ENCODE data around the gene PAQR7. TPM values are rescaled to one million over a fixed set of nuclear protein-coding genes. Genes with fewer than 3 reads are reported as not detected.

Gene PAQR7
- total RNA-seq, 1 donor from 2014 or later, result 6.9 TPM

DNA sequence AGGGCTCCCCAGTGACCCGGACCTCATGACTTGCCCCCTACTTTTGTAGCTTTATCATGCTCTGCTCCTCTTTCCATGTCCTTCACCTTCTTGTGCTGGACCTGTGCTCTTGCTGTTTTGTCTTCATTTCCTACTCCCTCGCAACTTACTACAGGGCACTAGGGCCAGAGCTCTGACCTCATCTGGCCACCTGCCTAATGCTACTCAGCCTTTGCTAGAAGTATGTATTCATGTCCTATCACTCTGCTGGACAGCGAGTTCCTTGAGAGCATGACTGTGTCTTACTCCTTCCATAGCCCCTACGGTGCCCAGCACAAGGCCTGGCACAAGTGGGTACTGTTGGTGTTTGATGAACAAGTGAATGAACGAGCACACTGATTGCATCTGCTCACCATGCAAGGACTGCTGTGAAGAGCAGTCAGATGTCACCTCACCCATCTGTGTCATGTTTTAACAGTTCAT is 53.8 kb downstream of the PAQR7 start:
- TF ChIP-seq CTCF (IDR thresholded peaks at IDR 0.05), result no peak
- no peaks in the 10 kb centered on the region for H3K9me3 ChIP-seq
- peaks cover 10 to 22% of the 10 kb centered on the region in 2 donors for H3K4me1 ChIP-seq
- peak overlapping the region; percentile 69 to 91 for H3K4me3 ChIP-seq
- DNase-seq (ENCODE audit: low spot score in 2 of 2), result no peak
- peaks cover 6 to 8% of the 10 kb centered on the region in 2 donors for H3K36me3 ChIP-seq
- H3K27me3 ChIP-seq, result no peaks in the 10 kb centered on the region
- intact Hi-C loops (cut with DNase I), result loop anchor here (2.0 kb wide), 1 partner anchor 177 kb away; the partner anchor contains the start of gene PAFAH2
- peak overlapping the region; percentile 89 for H3K27ac ChIP-seq

DNA sequence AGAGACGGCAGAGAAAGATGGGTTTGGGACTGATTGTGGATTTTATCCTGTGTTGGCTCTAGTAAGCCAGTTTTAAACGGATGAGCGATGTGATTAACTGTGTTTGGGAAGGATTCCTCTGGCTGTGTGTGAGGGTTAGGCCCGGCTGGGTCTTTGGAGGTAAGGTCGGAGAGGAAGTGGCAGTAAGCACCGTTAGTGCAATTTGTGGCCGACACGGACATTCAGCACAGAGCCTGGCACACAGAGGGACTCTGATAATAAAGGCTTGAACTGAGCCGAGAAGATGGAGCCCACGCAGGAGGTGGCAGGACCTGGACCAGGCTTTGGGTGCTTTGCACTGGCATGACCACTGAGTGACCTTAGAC is 54.4 kb downstream of the PAQR7 start:
- TF ChIP-seq CTCF (IDR thresholded peaks at IDR 0.05), result no peak
- DNase-seq (ENCODE audit: low spot score in 2 of 2), result no peak
- Histone ChIP-seq H3K36me3 (peaks cover 6% of the 10 kb centered on the region in 2 donors), H3K27me3 (no peaks in the 10 kb centered on the region), H3K27ac (peak overlapping the region; percentile 89), H3K9me3 (no peaks in the 10 kb centered on the region), H3K4me1 (peaks cover 10 to 22% of the 10 kb centered on the region in 2 donors), H3K4me3 (peak overlapping the region; percentile 69 to 91)
- intact Hi-C loops (cut with DNase I), result loop anchor here (2.0 kb wide), 1 partner anchor 178 kb away; the partner anchor contains the start of gene PAFAH2

DNA sequence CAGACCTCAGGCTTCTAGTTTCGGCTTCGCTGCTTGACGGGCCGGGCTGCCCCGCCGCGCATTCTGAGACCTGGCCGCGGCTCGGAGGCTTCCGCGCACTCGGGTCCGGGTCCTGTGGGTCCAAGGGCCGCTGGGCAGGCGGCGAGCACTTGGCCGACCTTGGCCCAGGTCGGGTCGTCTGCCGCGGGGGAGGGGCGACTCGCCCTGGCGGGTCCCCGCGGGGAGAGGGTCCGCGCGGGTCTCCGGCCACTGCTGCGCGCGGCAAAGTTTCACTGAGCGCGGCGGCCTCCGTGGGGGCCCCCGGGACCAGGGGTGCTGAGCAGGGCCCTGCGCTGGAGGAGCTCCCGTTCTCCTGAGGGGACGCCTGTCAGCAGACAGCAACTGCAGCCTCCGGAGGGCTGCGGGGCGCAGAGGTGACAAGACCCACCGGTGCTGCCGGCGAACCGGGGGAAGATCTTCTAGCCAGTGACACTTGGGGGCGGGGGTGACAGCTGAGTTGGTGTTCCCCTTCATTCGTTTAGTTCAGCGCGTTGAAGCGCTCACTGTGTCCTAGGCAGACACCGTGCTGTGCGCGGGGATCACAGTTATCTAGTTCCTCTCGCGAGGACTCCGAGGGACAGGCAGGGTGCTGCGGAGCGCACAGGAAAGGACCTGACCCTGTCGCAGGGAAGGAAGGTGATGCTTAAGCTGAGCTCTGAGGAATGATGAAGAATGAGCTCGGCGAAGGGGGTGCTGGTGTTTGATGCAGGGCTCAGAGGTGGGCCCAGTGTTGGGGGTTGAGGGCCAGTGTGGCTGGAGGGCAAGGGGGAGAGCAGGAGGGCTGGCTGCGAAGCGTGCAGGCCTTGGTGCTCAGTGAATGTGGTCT is 55.0 kb downstream of the PAQR7 start:
- no peaks in the 10 kb centered on the region for H3K9me3 ChIP-seq
- H3K4me3 ChIP-seq, result peak overlapping the region; percentile 69 to 91
- peaks cover 10 to 22% of the 10 kb centered on the region in 2 donors for H3K4me1 ChIP-seq
- intact Hi-C loops (cut with DNase I), result loop anchor here (2.0 kb wide), 1 partner anchor 178 kb away; the partner anchor contains the start of gene PAFAH2
- peaks cover 7 to 11% of the 10 kb centered on the region in 2 donors for H3K36me3 ChIP-seq
- no peak for DNase-seq (ENCODE audit: low spot score in 2 of 2)
- H3K27me3 ChIP-seq, result no peaks in the 10 kb centered on the region
- no peak for TF ChIP-seq CTCF (IDR thresholded peaks at IDR 0.05)
- H3K27ac ChIP-seq, result peak overlapping the region; percentile 89

GRCh38 chr1:25819491-25820246 is 55.8 kb downstream of the PAQR7 start, which contains the start of gene MTFR1L:
TSS of gene MTFR1L (plus strand) at chr1:25819954. CDS start at chr1:25823105, 3,151 bp downstream.
- DNase-seq (ENCODE audit: low spot score in 2 of 2), result peak in 1 of 2 donors; percentile 93
- Histone ChIP-seq H3K36me3 (peaks cover 15 to 18% of the 10 kb centered on the region in 2 donors), H3K4me1 (peaks cover 10 to 22% of the 10 kb centered on the region in 2 donors), H3K4me3 (peak within 1 kb of the TSS; percentile 69 to 91), H3K27ac (peak within 1 kb of the TSS; percentile 89), H3K27me3 (no peaks in the 10 kb centered on the region), H3K9me3 (no peaks in the 10 kb centered on the region)
- no peak for TF ChIP-seq CTCF (IDR thresholded peaks at IDR 0.05)
- intact Hi-C loops (cut with DNase I), result loop anchor here (2.0 kb wide), 1 partner anchor 179 kb away; the partner anchor contains the start of gene PAFAH2

- H3K36me3 ChIP-seq, result peaks cover 25 to 26% of the 10 kb centered on the region in 2 donors
- peaks cover 10 to 22% of the 10 kb centered on the region in 2 donors for H3K4me1 ChIP-seq
- DNase-seq (ENCODE audit: low spot score in 2 of 2), result no peak
- peak overlapping the region; percentile 69 to 91 for H3K4me3 ChIP-seq
- H3K27me3 ChIP-seq, result no peaks in the 10 kb centered on the region
- no peak for TF ChIP-seq CTCF (IDR thresholded peaks at IDR 0.05)
- no peaks in the 10 kb centered on the region for H3K9me3 ChIP-seq
- intact Hi-C loops (cut with DNase I), result no loop called here
- peak overlapping the region; percentile 89 for H3K27ac ChIP-seq
Measured at GRCh38 chr1:25818569-25818968, 56.9 kb downstream of the PAQR7 start.

Data from ascending aorta (tissue), 2 donors.